ENCODE measurements around the gene SP6.

Gene SP6

DNA sequence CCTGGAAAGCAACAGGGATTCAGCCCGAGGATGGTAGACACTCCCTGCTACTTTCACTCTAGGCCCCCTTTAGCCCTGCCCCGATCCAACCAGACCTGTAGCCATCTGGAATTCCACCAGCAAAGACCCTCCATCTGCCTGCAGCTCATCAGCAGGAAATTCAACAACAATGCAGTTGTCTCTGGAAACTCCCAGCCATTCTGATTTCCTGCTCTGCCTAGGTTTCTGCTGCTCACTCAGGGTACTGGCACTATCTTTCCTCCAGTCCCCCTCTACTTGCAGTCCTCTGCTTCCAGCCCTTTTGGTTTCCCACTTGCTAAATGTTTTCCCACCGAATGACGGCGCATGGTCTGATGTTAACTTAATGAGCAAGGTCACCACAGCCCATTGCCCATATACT, 2.7 kb upstream of the SP6 start:
- no peak for DNase-seq

DNA sequence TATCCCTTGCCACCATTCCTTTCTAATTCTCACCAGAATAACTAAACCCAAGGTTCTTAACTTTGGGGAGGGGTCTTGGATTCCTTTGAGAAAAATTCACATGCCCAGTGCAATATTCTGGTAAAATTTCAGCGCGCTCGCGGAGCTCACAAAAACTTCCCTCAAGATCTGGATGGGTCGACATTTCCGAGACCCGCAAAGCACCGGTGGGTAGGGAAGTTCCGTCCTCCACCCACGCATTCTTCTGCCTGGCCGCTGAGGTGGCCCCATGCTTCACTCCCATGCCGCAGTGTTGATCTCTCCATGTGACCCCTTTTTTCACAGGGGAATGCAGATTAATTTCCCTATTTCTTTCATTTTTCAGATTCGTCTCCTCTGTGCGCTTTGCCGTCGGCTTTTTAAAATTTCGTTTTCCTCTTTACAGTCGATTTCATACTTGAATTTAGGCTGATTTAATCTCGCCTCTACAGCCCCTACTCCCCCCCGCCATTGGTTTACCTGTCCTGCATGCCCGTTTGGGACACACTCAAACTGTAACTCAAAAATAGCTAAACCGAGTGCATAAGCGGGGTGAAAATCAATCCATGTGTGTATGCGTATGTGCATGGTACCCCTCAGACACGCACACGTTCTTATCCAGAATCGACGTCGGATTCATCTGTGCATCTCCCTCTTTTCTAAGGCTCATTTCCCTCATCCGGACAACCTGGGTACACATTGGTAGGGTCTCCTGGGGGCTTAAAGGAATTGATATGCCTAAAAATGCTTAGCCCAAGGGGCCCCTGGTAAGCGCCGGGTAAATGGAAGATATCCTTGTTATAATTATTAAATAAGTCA, 1.4 kb upstream of the SP6 start:
- DNase-seq, result no peak

GRCh38 chr17:47851764-47852112, 775 bp upstream of the SP6 start:
- no peak for DNase-seq

DNA sequence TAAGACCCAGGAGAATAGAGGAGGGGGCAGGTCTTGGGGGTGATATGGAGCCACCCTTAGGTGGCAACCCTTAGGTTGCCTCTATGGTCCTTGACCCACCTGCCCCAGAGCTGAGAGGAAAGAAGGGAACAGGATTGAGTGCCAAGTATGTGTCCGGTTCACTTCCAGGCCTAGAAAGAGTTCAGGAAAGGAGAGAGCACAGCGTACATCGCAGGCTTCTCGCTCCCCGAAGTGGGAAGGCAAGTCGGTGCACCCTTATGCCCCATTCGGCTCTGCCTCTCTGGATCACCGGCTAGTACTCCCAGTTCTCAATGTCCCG, 631 bp downstream of the SP6 start:
- DNase-seq, result no peak

DNA sequence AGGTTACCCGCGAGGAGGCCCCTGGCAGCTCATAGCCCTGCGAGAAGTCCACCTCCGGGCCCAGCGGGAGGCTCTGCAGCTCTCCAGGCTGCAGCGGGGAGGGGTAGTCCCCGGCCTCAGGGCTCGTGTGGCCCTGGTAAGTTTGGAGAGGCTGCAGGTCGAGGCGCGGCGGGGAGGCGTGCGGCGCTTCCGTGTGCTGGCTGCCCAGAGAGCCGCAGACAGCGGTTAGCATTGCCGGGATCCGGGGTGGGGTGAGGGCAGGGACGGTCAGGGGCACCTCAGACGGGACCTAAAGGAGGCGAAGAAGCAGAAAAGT, 2.8 kb downstream of the SP6 start:
- no peak for DNase-seq

DNA sequence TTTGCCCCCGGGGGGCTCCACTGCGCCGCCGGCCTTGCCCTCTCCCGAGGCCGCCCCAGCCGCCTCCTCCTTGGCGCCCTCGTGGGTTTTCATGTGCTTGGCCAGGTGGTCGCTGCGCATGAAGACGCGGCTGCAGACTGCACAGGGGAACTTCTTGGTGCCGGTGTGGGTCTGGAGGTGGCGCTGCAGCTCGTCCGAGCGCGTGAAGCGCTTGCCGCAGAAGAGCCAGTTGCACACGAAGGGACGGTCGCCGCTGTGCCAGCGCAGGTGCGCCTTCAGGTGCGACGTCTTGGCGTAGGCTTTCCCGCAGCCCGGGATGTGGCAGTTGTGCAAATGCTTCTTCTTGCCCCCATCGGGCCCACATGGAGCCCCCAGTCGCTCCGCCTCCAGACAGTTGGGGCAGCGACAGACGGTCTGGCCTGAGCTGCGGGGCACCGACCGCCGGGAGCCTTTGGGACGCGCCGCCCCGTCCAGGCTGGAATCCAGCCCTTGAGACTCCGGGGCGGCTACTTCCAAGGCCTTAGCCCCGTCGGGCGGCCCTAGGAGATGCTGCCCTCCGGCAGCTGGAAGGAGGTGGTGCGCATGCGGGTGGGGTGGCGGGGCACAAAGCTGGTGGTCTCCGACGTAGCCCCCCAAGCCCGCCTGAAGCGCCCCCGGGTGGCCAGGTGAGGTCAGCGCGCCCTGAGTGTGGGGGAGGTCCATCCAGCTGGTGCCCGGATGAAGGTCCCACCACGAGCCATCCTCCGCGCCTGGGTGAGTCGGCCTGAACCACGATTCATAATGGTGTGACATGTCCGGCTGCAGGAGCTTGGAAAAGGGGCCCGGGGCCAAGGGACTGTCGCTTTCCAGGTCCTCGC, 3.4 kb downstream of the SP6 start:
- DNase-seq, result no peak

GRCh38 chr17:47846716-47847340, 4.1 kb downstream of the SP6 start:
- DNase-seq, result no peak

- no peak for DNase-seq
These were observed 5.3 kb downstream of the SP6 start for GRCh38 chr17:47845716-47846075.

DNA sequence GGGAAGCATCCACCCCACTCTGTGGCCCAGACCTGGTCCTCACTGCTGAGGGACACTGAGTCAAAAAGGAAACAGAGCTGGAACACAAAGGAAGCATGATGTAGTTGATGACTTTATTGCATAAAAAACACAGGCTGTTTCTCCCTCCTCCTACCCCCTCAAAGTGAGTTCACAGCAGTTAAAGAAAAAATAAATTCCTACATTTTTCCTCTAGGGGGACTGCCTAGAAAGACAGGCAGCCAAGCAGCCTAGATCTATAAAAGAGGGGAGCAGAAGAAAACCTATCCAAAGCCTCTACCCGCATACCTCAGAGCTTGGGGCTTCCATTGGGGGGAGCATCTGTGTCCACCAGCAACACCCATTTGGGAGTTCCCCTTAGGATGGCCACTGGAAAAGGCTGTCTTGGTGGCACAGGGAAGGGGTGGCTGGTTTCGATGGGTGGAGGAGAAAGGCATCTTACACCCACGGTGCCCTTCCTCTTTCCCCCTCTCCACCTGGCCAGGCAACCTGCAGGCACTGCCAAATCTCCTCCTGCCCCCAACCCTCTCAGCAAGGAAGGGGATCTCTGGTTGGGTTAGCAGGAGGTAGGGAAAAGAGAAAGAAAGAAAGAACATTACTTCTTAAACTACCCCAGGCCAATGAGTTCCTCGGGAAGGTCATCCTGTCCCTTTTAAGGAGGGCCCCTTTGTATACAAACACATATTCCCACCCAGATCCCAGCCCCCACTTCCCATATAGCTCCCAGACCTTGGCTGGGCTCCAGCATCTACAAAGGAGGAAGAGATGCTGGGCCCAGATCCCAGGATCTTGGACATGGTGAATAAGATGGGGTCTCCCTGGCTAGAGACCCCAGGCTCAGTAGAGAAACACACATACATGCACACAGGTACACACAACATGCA, 5.9 kb downstream of the SP6 start:
- DNase-seq, result no peak

DNA sequence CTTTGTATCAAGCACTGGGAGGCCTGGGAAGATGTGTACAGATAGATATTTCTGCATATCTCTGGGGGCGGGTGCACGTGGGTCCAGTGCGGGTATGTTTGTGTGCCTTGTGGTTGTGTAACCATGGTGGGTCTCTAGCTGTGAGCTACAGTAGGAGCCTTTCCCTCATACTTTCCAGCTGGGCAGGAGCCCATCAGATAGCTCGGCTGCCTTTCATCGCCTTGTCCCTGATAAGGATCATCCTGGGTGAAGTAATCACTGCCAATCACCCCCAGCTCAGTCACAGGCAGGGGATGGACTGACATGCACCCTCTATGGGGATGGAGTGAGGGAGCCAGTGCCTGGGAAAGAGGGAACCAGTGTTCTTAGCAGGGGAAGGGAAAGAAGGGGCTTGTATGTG, 6.7 kb downstream of the SP6 start:
- no peak for DNase-seq

GRCh38 chr17:47843391-47843730, 7.6 kb downstream of the SP6 start:
- DNase-seq, result no peak

- DNase-seq, result no peak
These were observed 9.3 kb downstream of the SP6 start for GRCh38 chr17:47841488-47842291.

GRCh38 chr17:47840742-47841487, 10.0 kb downstream of the SP6 start, which contains the start of gene SCRN2:
SCRN2 (minus strand) TSS chr17:47841273; CDS start chr17:47840843, 430 bp downstream.
- peak; percentile 50 to 87 (median 79) for DNase-seq

DNA sequence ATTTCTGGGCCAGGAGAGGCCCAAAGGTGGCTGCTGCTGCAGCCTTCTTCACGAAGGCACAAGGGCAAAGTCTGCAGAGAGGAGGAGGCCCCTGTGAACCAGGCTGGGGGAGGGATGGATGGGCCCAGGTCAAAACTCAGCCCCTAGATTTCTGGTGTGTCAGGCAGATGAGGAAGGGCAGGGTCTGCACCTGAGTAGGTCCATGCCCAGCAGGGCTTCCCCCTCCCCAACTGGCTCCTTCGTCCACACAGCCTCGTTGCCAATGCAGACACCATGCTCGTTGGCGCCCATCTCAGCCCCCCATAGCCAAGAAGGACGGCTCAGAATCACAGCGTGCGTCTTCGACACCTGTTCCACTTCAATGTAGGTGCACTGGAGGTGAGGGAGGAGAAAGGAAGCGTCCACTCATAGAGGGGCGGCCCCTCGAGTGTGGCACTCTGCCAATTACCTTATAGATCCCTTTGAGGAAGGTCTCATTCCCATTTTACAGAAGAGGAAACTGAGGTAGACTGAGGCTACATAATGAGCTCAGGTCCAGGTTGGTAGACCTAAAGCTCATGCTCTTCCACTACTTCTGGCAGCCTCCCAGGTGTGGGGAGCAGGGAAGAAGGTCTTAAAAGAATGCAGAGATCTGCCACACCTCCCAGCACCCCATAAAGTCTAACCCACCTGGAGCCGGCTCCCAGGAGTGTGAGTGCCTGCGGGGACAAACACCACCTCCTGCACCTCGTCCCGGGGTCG, 10.8 kb downstream of the SP6 start:
- DNase-seq, result peak in 1 of 14 donors; percentile 16

- DNase-seq, result no peak
These were observed 11.9 kb downstream of the SP6 start for GRCh38 chr17:47839071-47839470.

DNA sequence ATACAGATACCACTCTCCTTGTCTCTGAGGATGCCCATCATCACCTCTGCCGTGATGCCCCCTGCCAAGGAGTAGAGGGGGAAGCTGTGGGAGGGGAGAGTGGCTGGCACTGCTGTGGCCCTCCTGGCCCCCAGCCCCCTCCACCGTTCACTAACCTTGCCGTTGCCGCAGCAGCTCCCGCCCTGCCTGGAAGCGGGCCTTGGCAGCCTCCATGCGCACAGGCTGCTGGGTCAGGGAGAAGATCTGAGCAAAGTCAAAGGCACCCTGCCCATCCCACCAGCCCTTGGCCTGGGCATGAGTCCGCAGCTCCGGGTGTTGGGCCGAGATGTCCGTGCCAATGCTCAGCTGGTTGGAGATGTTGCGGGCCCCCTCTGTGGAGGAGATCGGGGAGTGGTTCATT, 12.3 kb downstream of the SP6 start:
- no peak for DNase-seq

- DNase-seq, result no peak
These were observed 13.4 kb downstream of the SP6 start for GRCh38 chr17:47837401-47838039.

GRCh38 chr17:47836601-47837000, 14.4 kb downstream of the SP6 start:
- no peak for DNase-seq

GRCh38 chr17:47834756-47835155, 16.2 kb downstream of the SP6 start:
- DNase-seq, result no peak

GRCh38 chr17:47831934-47832327, 19.0 kb downstream of the SP6 start:
- peak in 5 of 14 donors; percentile 41 to 58 (median 48) for DNase-seq

Measured in C1 segment of cervical spinal cord (tissue), 14 donors.